HAP-1 (cell line): ENCODE results near the gene SMTNL2.

Source experiments
- DNase-seq, 2 experiments: peaks; one replicate each; pipeline ENCODE4 v3.0.0-alpha.2; 2016 to 2020; ENCODE audit warnings: low spot score in 2 of 2
- H3K27me3 ChIP-seq: fragments of 250-450 bp; sonication (Bioruptor Pico); 2 replicates; pipeline ENCODE4 v1.5.1; 2020; ENCODE audit warnings: low read depth, mild to moderate bottlenecking, moderate library complexity
- H3K36me3 ChIP-seq: fragments of 250-450 bp; sonication (Bioruptor Pico); replicated peaks from 2 replicates; pipeline ENCODE4 v1.5.1; 2020; ENCODE audit warnings: mild to moderate bottlenecking
- H3K4me1 ChIP-seq: fragments of 250-450 bp; sonication (Bioruptor Pico); 2 replicates; pipeline ENCODE4 v1.5.1; 2020; ENCODE audit warnings: mild to moderate bottlenecking
- H3K4me3 ChIP-seq: fragments of 250-450 bp; sonication (Bioruptor Pico); 2 replicates; pipeline ENCODE4 v1.5.1; 2020; ENCODE audit warnings: mild to moderate bottlenecking, moderate library complexity
- H3K9me3 ChIP-seq: fragments of 250-450 bp; sonication (Bioruptor Pico); 2 replicates; pipeline ENCODE4 v1.5.1; 2020; ENCODE audit warnings: mild to moderate bottlenecking, moderate library complexity
- in situ Hi-C: fragments of 300-500 bp; cut with MboI; formaldehyde crosslinking; loops from 3 replicates; pipeline ENCODE4 v1.14.3; 2020; ENCODE audit warnings: low sequenced_read_pairs, inconsistent platforms, mixed read lengths

The SMTNL2 gene

GRCh38 chr17:4541328-4542002 is 42.9 kb upstream of the SMTNL2 start:
- Histone ChIP-seq H3K4me1 (no peaks in the 10 kb centered on the region), H3K36me3 (peaks cover 86% of the 10 kb centered on the region), H3K9me3 (no peaks in the 10 kb centered on the region), H3K4me3 (no peak overlapping the region), H3K27me3 (no peaks in the 10 kb centered on the region)
- DNase-seq, result no peak
- in situ Hi-C loops, result no loop called here

- no peak for DNase-seq
- no peak overlapping the region for H3K4me3 ChIP-seq
- H3K36me3 ChIP-seq, result peaks cover 91% of the 10 kb centered on the region
- no peaks in the 10 kb centered on the region for H3K9me3 ChIP-seq
- in situ Hi-C loops, result no loop called here
- H3K4me1 ChIP-seq, result no peaks in the 10 kb centered on the region
- no peaks in the 10 kb centered on the region for H3K27me3 ChIP-seq
These were observed 42.2 kb upstream of the SMTNL2 start for GRCh38 chr17:4542003-4542725.

GRCh38 chr17:4542726-4543191 is 41.6 kb upstream of the SMTNL2 start:
- no peaks in the 10 kb centered on the region for H3K27me3 ChIP-seq
- no peak overlapping the region for H3K4me3 ChIP-seq
- DNase-seq, result no peak
- no peaks in the 10 kb centered on the region for H3K4me1 ChIP-seq
- no peaks in the 10 kb centered on the region for H3K9me3 ChIP-seq
- in situ Hi-C loops, result no loop called here
- peaks cover 91% of the 10 kb centered on the region for H3K36me3 ChIP-seq

- H3K36me3 ChIP-seq, result peaks cover 94% of the 10 kb centered on the region
- H3K9me3 ChIP-seq, result no peaks in the 10 kb centered on the region
- no peak for DNase-seq
- in situ Hi-C loops, result no loop called here
- no peak overlapping the region for H3K4me3 ChIP-seq
- H3K4me1 ChIP-seq, result no peaks in the 10 kb centered on the region
- H3K27me3 ChIP-seq, result no peaks in the 10 kb centered on the region
These were observed 40.7 kb upstream of the SMTNL2 start for GRCh38 chr17:4543557-4544026.

GRCh38 chr17:4544135-4544950 is 40.0 kb upstream of the SMTNL2 start:
- no peaks in the 10 kb centered on the region for H3K9me3 ChIP-seq
- H3K4me3 ChIP-seq, result no peak overlapping the region
- DNase-seq, result no peak
- no peaks in the 10 kb centered on the region for H3K4me1 ChIP-seq
- in situ Hi-C loops, result no loop called here
- H3K36me3 ChIP-seq, result peaks cover 94% of the 10 kb centered on the region
- H3K27me3 ChIP-seq, result no peaks in the 10 kb centered on the region

- H3K4me3 ChIP-seq, result no peak overlapping the region
- no peak for DNase-seq
- H3K4me1 ChIP-seq, result no peaks in the 10 kb centered on the region
- no peaks in the 10 kb centered on the region for H3K27me3 ChIP-seq
- in situ Hi-C loops, result no loop called here
- H3K36me3 ChIP-seq, result peaks cover 91% of the 10 kb centered on the region
- H3K9me3 ChIP-seq, result no peaks in the 10 kb centered on the region
These were observed 39.4 kb upstream of the SMTNL2 start for GRCh38 chr17:4544951-4545216.

GRCh38 chr17:4545217-4545951 is 38.9 kb upstream of the SMTNL2 start:
- Histone ChIP-seq H3K4me3 (no peak overlapping the region), H3K36me3 (peaks cover 91% of the 10 kb centered on the region), H3K4me1 (no peaks in the 10 kb centered on the region), H3K9me3 (no peaks in the 10 kb centered on the region), H3K27me3 (no peaks in the 10 kb centered on the region)
- in situ Hi-C loops, result no loop called here
- no peak for DNase-seq

- Histone ChIP-seq H3K36me3 (peaks cover 91% of the 10 kb centered on the region), H3K9me3 (no peaks in the 10 kb centered on the region), H3K4me3 (no peak overlapping the region), H3K27me3 (no peaks in the 10 kb centered on the region), H3K4me1 (no peaks in the 10 kb centered on the region)
- no peak for DNase-seq
- in situ Hi-C loops, result no loop called here
These were observed 37.0 kb upstream of the SMTNL2 start for GRCh38 chr17:4547118-4547906.

- Histone ChIP-seq H3K36me3 (peaks cover 91% of the 10 kb centered on the region), H3K27me3 (no peaks in the 10 kb centered on the region), H3K9me3 (no peaks in the 10 kb centered on the region), H3K4me1 (no peaks in the 10 kb centered on the region), H3K4me3 (no peak overlapping the region)
- in situ Hi-C loops, result no loop called here
- no peak for DNase-seq
These were observed 36.3 kb upstream of the SMTNL2 start for GRCh38 chr17:4548061-4548461.

GRCh38 chr17:4548721-4549531 is 35.4 kb upstream of the SMTNL2 start:
- no peaks in the 10 kb centered on the region for H3K9me3 ChIP-seq
- H3K36me3 ChIP-seq, result peaks cover 91% of the 10 kb centered on the region
- DNase-seq, result no peak
- H3K4me1 ChIP-seq, result peaks cover 4% of the 10 kb centered on the region; the same call in 1 of the 2 replicates
- in situ Hi-C loops, result no loop called here
- H3K4me3 ChIP-seq, result no peak overlapping the region
- H3K27me3 ChIP-seq, result no peaks in the 10 kb centered on the region

GRCh38 chr17:4549781-4550533 is 34.4 kb upstream of the SMTNL2 start:
- no peak overlapping the region for H3K4me3 ChIP-seq
- peaks cover 91% of the 10 kb centered on the region for H3K36me3 ChIP-seq
- H3K9me3 ChIP-seq, result no peaks in the 10 kb centered on the region
- H3K27me3 ChIP-seq, result no peaks in the 10 kb centered on the region
- in situ Hi-C loops, result no loop called here
- H3K4me1 ChIP-seq, result peaks cover 7% of the 10 kb centered on the region; the same call in 1 of the 2 replicates
- no peak for DNase-seq

- Histone ChIP-seq H3K4me1 (peaks cover 10% of the 10 kb centered on the region), H3K27me3 (no peaks in the 10 kb centered on the region), H3K4me3 (no peak overlapping the region), H3K9me3 (no peaks in the 10 kb centered on the region), H3K36me3 (peaks cover 85% of the 10 kb centered on the region)
- in situ Hi-C loops, result no loop called here
- DNase-seq, result no peak
These were observed 33.7 kb upstream of the SMTNL2 start for GRCh38 chr17:4550534-4551039.
